ENCODE measurements around the gene SELP. TPM values are rescaled to one million over a fixed set of nuclear protein-coding genes. Genes with fewer than 3 reads are reported as not detected.

The SELP gene
- total RNA-seq, 1 experiment from 2014 or later = not detected

GRCh38 chr1:169624912-169625311, 5.0 kb downstream of the SELP start:
- no peak overlapping the region for H3K56ac ChIP-seq (ENCODE audit: insufficient read length, low read depth, low read length)
- no peak overlapping the region for H2BK12ac ChIP-seq (ENCODE audit: insufficient read length, low read depth, low read length)
- H3K4ac ChIP-seq (ENCODE audit: low read depth, low read length) = no peak overlapping the region
- H3K18ac ChIP-seq (ENCODE audit: insufficient read length, low read depth, low read length) = no peak overlapping the region
- H3K79me1 ChIP-seq (ENCODE audit: insufficient read depth, low read depth, low read length, poor library complexity, severe bottlenecking) = no peaks in the 10 kb centered on the region
- H2BK20ac ChIP-seq (ENCODE audit: low read depth, low read length, poor library complexity, severe bottlenecking) = no peak overlapping the region
- H3K9me3 ChIP-seq (ENCODE audit: control insufficient read depth, low read depth, low read length) = no peaks in the 10 kb centered on the region
- Mint-ChIP-seq H3K9me3 (no peaks in the 10 kb centered on the region; a peak in 1 of 5 replicates), H3K4me3 (no peak overlapping the region), H3K27ac (no peak overlapping the region), H3K27me3 (ENCODE audit: low read depth) (no peaks in the 10 kb centered on the region; the same call in 1 of the 2 replicates), H3K4me1 (no peaks in the 10 kb centered on the region), H3K36me3 (ENCODE audit: insufficient read depth in 1 of 3, low read depth in 3 of 3) (no peaks in the 10 kb centered on the region)
- no peak overlapping the region for H4K5ac ChIP-seq (ENCODE audit: insufficient read length, low read depth, low read length)
- H3T11ph ChIP-seq (ENCODE audit: low read length) = no peak overlapping the region
- H3K4me1 ChIP-seq (ENCODE audit: insufficient read depth, low read length) = no peaks in the 10 kb centered on the region
- no peak overlapping the region for H2BK120ac ChIP-seq (ENCODE audit: low read depth, low read length, poor library complexity, severe bottlenecking)
- no peak overlapping the region for H2AFZ ChIP-seq (ENCODE audit: low read length)
- H3K27ac ChIP-seq (ENCODE audit: insufficient read length, low read depth, low read length) = no peak overlapping the region
- no peak overlapping the region for H2AK5ac ChIP-seq (ENCODE audit: insufficient read length, low read length)
- no peak overlapping the region for H3K4me2 ChIP-seq (ENCODE audit: insufficient read depth, insufficient read length, low read length)
- no peak for DNase-seq
- H2BK5ac ChIP-seq (ENCODE audit: insufficient read length, low read length) = no peak overlapping the region
- H2BK15ac ChIP-seq (ENCODE audit: low read depth, low read length) = no peak overlapping the region
- no peak overlapping the region for H3K9ac ChIP-seq (ENCODE audit: extremely low read depth, insufficient read length, low read length)
- H3K23me2 ChIP-seq (ENCODE audit: insufficient read length, low read depth, low read length, poor library complexity, severe bottlenecking) = no peaks in the 10 kb centered on the region
- H3K27me3 ChIP-seq (ENCODE audit: insufficient read depth, low read length) = no peaks in the 10 kb centered on the region
- H3K79me2 ChIP-seq (ENCODE audit: insufficient read depth, low read length) = no peaks in the 10 kb centered on the region
- TF ChIP-seq CTCF (conservative IDR thresholded peaks at IDR 0.05) = no peak
- H4K8ac ChIP-seq (replicated peaks; ENCODE audit: insufficient read length, low read depth, low read length) = no peak overlapping the region
- no peak overlapping the region for H4K91ac ChIP-seq (ENCODE audit: insufficient read length, low read depth, low read length)
- H3K23ac ChIP-seq (ENCODE audit: insufficient read length, low read depth, low read length) = no peak overlapping the region
- WGBS (ENCODE audit: extremely low coverage, insufficient read length, low lambda C conversion rate) = no CpG with 5 or more reads among the region's 2 CpGs
- H4K20me1 ChIP-seq (ENCODE audit: control insufficient read depth, insufficient read depth, insufficient read length) = peaks cover 2% of the 10 kb centered on the region
- H3K14ac ChIP-seq (ENCODE audit: insufficient read depth, low read length) = no peak overlapping the region

All from H9 (cell line).